ENCODE results near the gene TRPM3.

- TF ChIP-seq CTCF (IDR thresholded peaks at IDR 0.05 in 4 of 5, conservative IDR thresholded peaks at IDR 0.05 in 1 of 5) (no peak), POLR2A (IDR thresholded peaks at IDR 0.05) (no peak)
Measured at GRCh38 chr9:70947086-70947485, 174.3 kb downstream of the TRPM3 start.

Data from gastrocnemius medialis (tissue), 4 donors.